Endothelial cell of umbilical vein (primary cell): Measurements from ENCODE around the gene RCOR1. TPM values are rescaled to one million over a fixed set of nuclear protein-coding genes. Genes with fewer than 3 reads are reported as not detected.

Experiments used
- BruUV-seq: library from RNA; stranded (reverse); fragments of 400-500 nt; replicated peaks from 2 replicates; lab custom pipeline; 2021; lab: Mats Ljungman, UMichigan
- CTCF ChIA-PET: fragments of 300-600, 350-600 bp; sonication (Branson Sonifier 250); formaldehyde crosslinking; loops from one replicate; lab custom pipeline; 2021; ENCODE audit warnings: antibody characterized with exemption, inconsistent platforms; lab: Charles Lee
- POLR2A ChIA-PET: fragments of 300-600, 350-600 bp; sonication (Branson Sonifier 250); formaldehyde crosslinking; loops from one replicate; lab custom pipeline; 2021; ENCODE audit warnings: antibody characterized with exemption, inconsistent platforms; lab: Charles Lee
- DNase-seq: peaks from one replicate; pipeline ENCODE4 v3.0.0-alpha.2; 2011; ENCODE audit warnings: low read depth, low spot score
- FAIRE-seq: peaks from 2 replicates; lab custom pipeline; 2011; peaks lifted over from hg19 to GRCh38; lab: Jason Lieb, UNC
- H2AFZ ChIP-seq: 2 replicates; pipeline ENCODE4 v1.6.0; 2012; ENCODE audit warnings: low read depth, low read length, control low read depth, inconsistent platforms
- H3K27ac ChIP-seq: 2 replicates; pipeline ENCODE4 v1.5.1; 2011; ENCODE audit warnings: low read depth, mild to moderate bottlenecking, control low read depth, low read length, moderate library complexity; ENCODE audit not compliant: insufficient read depth
- H3K27me3 ChIP-seq, 2 experiments: 2 replicates each; pipeline versions ENCODE4 v1.6.0 to v1.6.1; 2011; ENCODE audit warnings: low read length in 2 of 2, mixed read lengths in 1 of 2; ENCODE audit not compliant: control insufficient read depth in 2 of 2, insufficient read depth in 2 of 2
- H3K36me3 ChIP-seq, 2 experiments: 2 replicates in 1 of 2; 3 replicates in 1 of 2; pipeline ENCODE4 v1.5.1; 2011; ENCODE audit warnings: low read length in 2 of 2, mild to moderate bottlenecking in 1 of 2, moderate library complexity in 1 of 2; ENCODE audit not compliant: control insufficient read depth in 2 of 2, insufficient read depth in 2 of 2; ENCODE audit errors: extremely low read depth in 1 of 2
- H3K4me1 ChIP-seq: 3 replicates; pipeline ENCODE4 v1.5.1; 2011; ENCODE audit warnings: mild to moderate bottlenecking, low read length; ENCODE audit not compliant: control insufficient read depth, insufficient read depth; ENCODE audit errors: extremely low read depth
- H3K4me2 ChIP-seq: 2 replicates; pipeline ENCODE4 v1.6.1; 2011; ENCODE audit warnings: low read length, control low read depth, mixed read lengths; ENCODE audit not compliant: insufficient read depth
- H3K4me3 ChIP-seq, 3 experiments: fragments of 200-600 bp in 1 of 3; sonication (generic), shearing (Covaris generic) in 1 of 3; replicated peaks in 1 of 3; 2 replicates each; pipeline ENCODE4 v1.5.1; 2011 to 2016; ENCODE audit warnings: control low read depth in 3 of 3, low read length in 3 of 3, mild to moderate bottlenecking in 2 of 3, inconsistent platforms in 1 of 3, low read depth in 1 of 3, moderate library complexity in 1 of 3; ENCODE audit not compliant: insufficient read depth in 1 of 3
- H3K79me2 ChIP-seq: 2 replicates; pipeline ENCODE4 v1.6.0; 2012; ENCODE audit warnings: low read length, inconsistent platforms; ENCODE audit not compliant: control insufficient read depth, insufficient read depth
- H3K9ac ChIP-seq: replicated peaks from 2 replicates; pipeline ENCODE3; 2011; ENCODE audit warnings: low read length, control low read depth; ENCODE audit not compliant: insufficient read depth; ENCODE audit errors: extremely low read depth
- H3K9me1 ChIP-seq: replicated peaks from 3 replicates; pipeline ENCODE4 v1.6.0; 2011; ENCODE audit warnings: mild to moderate bottlenecking, low read length; ENCODE audit not compliant: control insufficient read depth, insufficient read depth; ENCODE audit errors: extremely low read depth
- H3K9me3 ChIP-seq: replicated peaks from 2 replicates; pipeline ENCODE4 v1.5.1; 2012; ENCODE audit warnings: low read length, inconsistent platforms; ENCODE audit not compliant: control insufficient read depth, insufficient read depth
- H4K20me1 ChIP-seq: replicated peaks from 2 replicates; pipeline ENCODE3; 2011; ENCODE audit warnings: mild to moderate bottlenecking, low read length; ENCODE audit not compliant: control insufficient read depth, insufficient read depth; ENCODE audit errors: extremely low read depth
- CTCF ChIP-seq, 2 donors: IDR thresholded peaks; 1 replicate in 1 of 2; 2 replicates in 1 of 2; pipeline ENCODE4 v1.5.1; 2011; ENCODE audit warnings: low read length in 2 of 2, mild to moderate bottlenecking in 2 of 2, moderate library complexity in 2 of 2, control low read depth in 1 of 2, inconsistent platforms in 1 of 2, low read depth in 1 of 2; ENCODE audit not compliant: insufficient read depth in 1 of 2; ENCODE audit errors: extremely low read depth in 1 of 2
- EZH2 ChIP-seq: IDR thresholded peaks from 2 replicates; pipeline ENCODE4 v1.6.1; 2012; ENCODE audit warnings: borderline replicate concordance, low read depth, mild to moderate bottlenecking, moderate library complexity, low read length, inconsistent platforms; ENCODE audit not compliant: severe bottlenecking
- FOS ChIP-seq: IDR thresholded peaks from 2 replicates; pipeline ENCODE4 v1.6.1; 2011; ENCODE audit warnings: mild to moderate bottlenecking, low read length, moderate library complexity, borderline replicate concordance; ENCODE audit not compliant: insufficient read depth
- GATA2 ChIP-seq: IDR thresholded peaks from 2 replicates; pipeline ENCODE4 v1.7.0; 2011; ENCODE audit warnings: low read depth, mild to moderate bottlenecking, moderate library complexity, mixed read lengths, low read length; ENCODE audit not compliant: insufficient read length, insufficient read depth
- JUN ChIP-seq: IDR thresholded peaks from 2 replicates; pipeline ENCODE4 v1.6.1; 2011; ENCODE audit warnings: borderline replicate concordance, low read depth; ENCODE audit not compliant: insufficient read length, insufficient read depth
- MYC ChIP-seq: IDR thresholded peaks from one replicate; pipeline ENCODE4 v1.6.1; 2011; ENCODE audit warnings: mild to moderate bottlenecking, low read depth, low read length
- POLR2A ChIP-seq: IDR thresholded peaks from 2 replicates; pipeline ENCODE4 v1.6.1; 2012; ENCODE audit warnings: low read depth, mild to moderate bottlenecking, control low read depth, low read length
- POLR2AphosphoS5 ChIP-seq: IDR thresholded peaks from 2 replicates; pipeline ENCODE4 v1.6.1; 2012; ENCODE audit warnings: low read depth, mild to moderate bottlenecking, control low read depth, low read length, moderate library complexity; ENCODE audit not compliant: insufficient read depth
- dilution Hi-C: fragments of 300-500 bp; cut with MboI; formaldehyde crosslinking; loops from one replicate; pipeline ENCODE4 v1.15.0; 2019; ENCODE audit warnings: low sequenced_read_pairs; ENCODE audit not compliant: extremely low pct_ligation_motif_present
- intact Hi-C: fragments of 100-400 bp; cut with micrococcal nuclease; formaldehyde crosslinking; loops from one replicate; pipeline ENCODE4 v1.10.0; 2022
- polyA plus RNA-seq, 4 experiments: library from polyadenylated mRNA; depleted of rRNA in 3 of 4; stranded (reverse) in 3 of 4; unstranded in 1 of 4; fragments of >200 nt; gene quantifications; 2 replicates each; pipeline versions ENCODE4 v1.2.1 to v1.2.3, GENCODE V29; 2011 to 2012; ENCODE audit warnings: missing spikeins in 1 of 4
- total RNA-seq: library from RNA; stranded (reverse); gene quantifications from 2 replicates; pipeline ENCODE4 v1.2.3, GENCODE V29; 2021
- TF ChIP-seq, protein P1 (sequence below): IDR thresholded peaks from 2 replicates; pipeline ENCODE4 v1.6.1; 2011; ENCODE audit not compliant: insufficient read depth, insufficient read length

Gene RCOR1
- total and polyA plus RNA-seq, 2 donors (not counting 3 experiments of a cell fraction or from before 2014, with no cell fraction given) = 15.6 to 32.2 TPM

DNA sequence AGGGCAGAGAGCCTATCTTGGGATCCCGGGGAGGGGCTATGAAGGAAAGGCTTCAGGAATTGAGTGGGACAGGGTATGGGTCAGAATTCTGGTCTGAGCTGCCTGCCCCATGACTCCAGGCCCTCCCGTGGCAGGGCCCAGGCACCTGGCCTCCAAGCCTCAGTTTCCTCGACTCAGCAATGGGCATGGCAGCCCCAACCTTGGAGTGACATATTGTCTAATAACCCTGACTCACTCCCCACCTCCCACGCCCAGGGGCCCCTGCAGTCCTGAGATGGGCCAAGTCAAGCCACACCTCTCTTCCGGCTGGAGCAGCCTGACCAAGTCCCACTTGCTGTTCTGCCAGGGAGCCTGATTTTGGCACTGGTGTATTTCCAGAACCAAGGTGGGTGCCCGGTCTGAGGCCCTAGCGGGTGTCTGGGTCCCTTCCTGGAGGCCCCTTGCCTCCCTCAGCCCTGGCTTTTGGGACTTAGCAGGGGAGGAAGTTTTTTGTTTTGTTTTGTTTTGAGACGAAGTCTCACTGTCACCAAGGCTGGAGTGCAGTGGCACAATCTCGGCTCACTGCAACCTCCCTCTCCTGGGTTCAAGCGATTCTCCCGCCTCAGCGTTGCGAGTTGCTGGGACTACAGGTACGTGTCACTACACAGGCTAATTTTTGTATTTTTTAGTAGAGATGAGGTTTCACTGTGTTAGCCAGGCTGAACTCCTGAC lies 40.3 kb upstream of the RCOR1 start:
- TF ChIP-seq FOS = no peak
- TF ChIP-seq, protein P1, sequence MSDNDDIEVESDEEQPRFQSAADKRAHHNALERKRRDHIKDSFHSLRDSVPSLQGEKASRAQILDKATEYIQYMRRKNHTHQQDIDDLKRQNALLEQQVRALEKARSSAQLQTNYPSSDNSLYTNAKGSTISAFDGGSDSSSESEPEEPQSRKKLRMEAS = no peak
- no peak for TF ChIP-seq EZH2
- no peak for TF ChIP-seq MYC
- TF ChIP-seq CTCF (IDR thresholded peaks at IDR 0.05; ENCODE audit: extremely low read depth in 1 of 2, insufficient read depth in 1 of 2, low read depth in 1 of 2, low read length in 2 of 2) = no peak
- TF ChIP-seq POLR2A = no peak
- TF ChIP-seq POLR2AphosphoS5 = no peak
- no peak for TF ChIP-seq JUN
- no peak for TF ChIP-seq GATA2
- intact Hi-C loops = no loop called here
- Histone ChIP-seq H2AFZ (no peak overlapping the region), H3K79me2 (no peaks in the 10 kb centered on the region), H3K9ac (no peak overlapping the region), H3K4me3 (no peak overlapping the region), H3K36me3 (no peaks in the 10 kb centered on the region), H3K4me1 (peaks cover 6% of the 10 kb centered on the region), H3K9me1 (no peaks in the 10 kb centered on the region), H3K27me3 (peaks cover 0 to 2% of the 10 kb centered on the region in 2 experiments), H3K27ac (no peak overlapping the region), H3K9me3 (no peaks in the 10 kb centered on the region), H4K20me1 (no peaks in the 10 kb centered on the region), H3K4me2 (no peak overlapping the region)
- POLR2A ChIA-PET = no interaction called here
- CTCF ChIA-PET = no interaction called here
- no TSS peak for BruUV-seq
- FAIRE-seq (no peak), DNase-seq (no peak)
- dilution Hi-C loops = no loop called here
